HG02970 (cell line): ENCODE measurements around the gene TWNK.

Experiments used
- ATAC-seq: cut with Tn5 transposase; IDR thresholded peaks from one replicate; pipeline ENCODE4 v1.9.1; 2021; ENCODE audit warnings: mild to moderate bottlenecking, moderate library complexity, moderate number of reproducible peaks; ENCODE audit not compliant: unreplicated experiment, low FRiP score

The TWNK gene

DNA sequence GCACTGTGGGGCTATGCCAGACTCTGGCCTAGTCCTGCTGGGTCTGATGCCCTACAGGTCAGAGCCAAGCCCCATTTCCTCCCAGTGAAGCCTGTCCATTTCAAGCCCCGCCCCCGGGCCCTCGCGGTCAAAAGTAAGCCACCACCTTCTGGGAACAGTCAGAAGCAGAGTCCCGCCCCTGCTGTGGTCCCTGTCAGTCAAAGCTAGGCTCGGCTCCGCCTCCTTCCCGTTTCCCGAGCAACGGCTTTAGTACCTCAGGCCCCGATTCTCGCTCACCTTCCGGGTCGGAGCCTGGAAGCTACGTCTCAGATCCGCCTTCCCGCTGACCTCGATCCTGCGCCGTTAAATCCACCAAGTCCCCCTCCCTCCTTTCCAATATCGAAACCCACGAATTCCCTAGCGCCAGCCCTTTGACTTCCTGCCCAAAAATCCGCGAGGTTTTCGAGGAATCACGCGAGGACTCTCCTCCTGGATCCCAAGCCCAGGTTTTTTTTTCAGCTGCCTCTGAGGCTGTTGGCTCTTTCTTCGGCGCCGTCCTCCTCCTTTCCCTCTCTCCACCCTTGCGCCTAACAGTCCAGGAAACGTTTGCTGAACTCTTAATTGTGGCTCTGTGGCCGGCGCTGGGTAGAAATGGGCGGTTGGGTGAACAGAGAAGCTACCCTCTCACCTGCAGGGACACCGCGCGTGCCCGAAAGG, 55.5 kb downstream of the TWNK start:
- ATAC-seq = peak; percentile 86

DNA sequence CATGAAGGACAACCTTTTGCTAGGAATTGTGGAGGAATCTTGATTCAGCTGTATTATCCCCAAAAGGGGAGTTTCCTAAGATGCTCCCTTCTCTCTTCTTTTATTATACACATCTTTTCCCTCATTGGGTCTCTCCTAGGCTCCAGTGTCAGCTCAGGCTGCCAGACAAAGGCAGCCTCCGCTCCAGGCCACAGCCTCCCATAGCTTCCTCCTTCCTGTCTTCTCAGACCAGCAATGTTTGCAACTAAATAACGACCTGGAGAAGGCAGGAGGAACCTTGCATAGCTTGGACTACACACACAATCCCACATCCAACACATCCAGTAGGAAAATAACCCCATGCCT, 56.0 kb downstream of the TWNK start:
- ATAC-seq = no peak
